Spleen (tissue), 11 donors: Measurements from ENCODE around the gene ELOA. TPM values are rescaled to one million over a fixed set of nuclear protein-coding genes. Genes with fewer than 3 reads are reported as not detected.
"Not testable (repeated sequence)": the region's sequence is repeated elsewhere in the genome, so short reads cannot be mapped to it uniquely, and the experiment has no call there.

Experiments used
- DNase-seq: peaks from one replicate; pipeline ENCODE4 v3.0.0-alpha.2; 2020
- H3K27ac ChIP-seq, 8 donors: fragments of 200-600 bp; sonication (generic) in 7 of 8; 1 replicate in 4 of 8; 2 replicates in 4 of 8; pipeline versions ENCODE4 v1.5.0 to v1.8.0; 2016 to 2021; ENCODE audit warnings: inconsistent platforms in 4 of 8, mild to moderate bottlenecking in 4 of 8, moderate library complexity in 1 of 8
- H3K27me3 ChIP-seq, 7 donors: fragments of 200-600 bp; sonication (generic) in 6 of 7; replicated peaks in 1 of 7; 1 replicate in 4 of 7; 2 replicates in 3 of 7; pipeline versions ENCODE4 v1.5.0 to v1.8.0; 2016 to 2021; ENCODE audit warnings: inconsistent platforms in 3 of 7, mild to moderate bottlenecking in 1 of 7
- H3K36me3 ChIP-seq, 6 donors: fragments of 200-600 bp; sonication (generic) in 5 of 6; 1 replicate in 4 of 6; 2 replicates in 2 of 6; pipeline versions ENCODE4 v1.5.0 to v1.8.0; 2016 to 2021; ENCODE audit warnings: inconsistent platforms in 2 of 6
- H3K4me1 ChIP-seq, 6 donors: fragments of 200-600 bp; sonication (generic) in 5 of 6; 1 replicate in 3 of 6; 2 replicates in 3 of 6; pipeline versions ENCODE4 v1.5.0 to v1.8.0; 2016 to 2021; ENCODE audit warnings: inconsistent platforms in 3 of 6
- H3K4me3 ChIP-seq, 8 donors: fragments of 200-600 bp; sonication (generic) in 7 of 8; 1 replicate in 4 of 8; 2 replicates in 4 of 8; pipeline versions ENCODE4 v1.5.0 to v1.8.0; 2016 to 2021; ENCODE audit warnings: inconsistent platforms in 4 of 8, mild to moderate bottlenecking in 4 of 8, moderate library complexity in 2 of 8
- H3K9me3 ChIP-seq, 8 donors: fragments of 200-600 bp; sonication (generic) in 7 of 8; 1 replicate in 4 of 8; 2 replicates in 4 of 8; pipeline versions ENCODE4 v1.5.0 to v1.8.0; 2016 to 2021; ENCODE audit warnings: inconsistent platforms in 4 of 8
- CTCF ChIP-seq, 11 experiments: fragments of 200-600 bp in 7 of 11; fragments of 450-650 bp in 4 of 11; sonication (generic) in 4 of 11; IDR thresholded peaks in 8 of 11; conservative IDR thresholded peaks in 3 of 11; 1 replicate in 7 of 11; 2 replicates in 4 of 11; pipeline versions ENCODE4 v1.4.0 to v1.8.0; 2016 to 2021; ENCODE audit warnings: antibody characterized with exemption in 11 of 11, inconsistent platforms in 4 of 11, mild to moderate bottlenecking in 1 of 11
- POLR2A ChIP-seq, 3 donors: fragments of 450-650 bp; IDR thresholded peaks; one replicate each; pipeline ENCODE4 v1.5.1; 2017; ENCODE audit warnings: antibody characterized with exemption in 3 of 3, mild to moderate bottlenecking in 1 of 3
- POLR2AphosphoS5 ChIP-seq, 3 donors: sonication (generic); formaldehyde crosslinking; IDR thresholded peaks; one replicate each; pipeline ENCODE4 v1.5.1; 2017; ENCODE audit warnings: antibody characterized with exemption in 3 of 3
- WGBS, 5 donors: extraction: QIAGEN DNeasy Blood & Tissue Kit in 3 of 5; methylation state at CpG; one replicate each; pipeline versions ENCODE4 v1.1.5 to v1.1.7; 2013 to 2018; 5-methylcytosine and 5-hydroxymethylcytosine counted together
- intact Hi-C: fragments of 100-400 bp; cut with DNase I; formaldehyde crosslinking; loops from one replicate; pipeline ENCODE4 v1.15.0; 2023; ENCODE audit warnings: low total_unique reads
- polyA plus RNA-seq, 3 donors: library from polyadenylated mRNA; stranded (reverse); fragments of 200-250 nt; gene quantifications; one replicate each; pipeline ENCODE4 v1.2.1, GENCODE V29; 2013
- total RNA-seq, 7 donors: library from RNA; depleted of rRNA in 3 of 7; stranded (reverse); fragments of >200 nt in 3 of 7; fragmentation: NEBNext Ultra II Directional in 4 of 7; extraction: Animal tissue kit (Norgen Biotek cat#: 25700) in 4 of 7; gene quantifications; one replicate each; pipeline versions ENCODE4 v1.1.0 to v1.2.1, GENCODE V29; 2016 to 2021
- donor health status: healthy with polysubstance abuse.
- donor health status: DM: no; HTN: no; CAD: no; lungs with moderate emphysema.
- donor health status: DM: no; HTN: no; CAD: no.
- donor health status: Bipolar disorder and iron deficiency.
- donor health status: healthy.
- donor health status: DM: no; HTN: no; CAD: no.
- donor health status: DM: yes; HTN: yes; CAD: no.

The ELOA gene
- total and polyA plus RNA-seq, 10 donors, result 7.9 to 38.0 (median 32.3) TPM

- Histone ChIP-seq H3K36me3 (peaks cover 0 to 67% (median 46%) of the 10 kb centered on the region in 6 donors), H3K4me3 (no peak overlapping the region), H3K4me1 (peaks cover 16 to 83% (median 49%) of the 10 kb centered on the region in 6 donors), H3K27me3 (no peaks in the 10 kb centered on the region), H3K27ac (peak overlapping the region in 2 of 8 donors; percentile 88 to 91), H3K9me3 (no peaks in the 10 kb centered on the region)
- DNase-seq, result peak; percentile 68
- WGBS, 5 donors, result 73 to 82% (median 77%) methylated on average over 11 to 21 of the region's 21 CpGs
- intact Hi-C loops, result no loop called here
- TF ChIP-seq POLR2A (IDR thresholded peaks at IDR 0.05) (no peak), POLR2AphosphoS5 (IDR thresholded peaks at IDR 0.05) (peak in 2 of 3 donors; percentile 25 to 27)
Observed at GRCh38 chr1:23793861-23794731, 50.8 kb downstream of the ELOA start.

GRCh38 chr1:23794732-23795182 is 51.5 kb downstream of the ELOA start:
- Histone ChIP-seq H3K27ac (peak overlapping the region in 2 of 8 donors; percentile 23 to 88), H3K36me3 (peaks cover 0 to 67% (median 46%) of the 10 kb centered on the region in 6 donors), H3K4me1 (peaks cover 16 to 90% (median 56%) of the 10 kb centered on the region in 6 donors)
- H3K9me3 ChIP-seq, H3K4me3 ChIP-seq, H3K27me3 ChIP-seq, intact Hi-C loops: not testable (repeated sequence)
- WGBS, 5 donors, result 73 to 88% (median 80%) methylated on average over 5 to 9 of the region's 9 CpGs
- DNase-seq, result peak; percentile 70

DNA sequence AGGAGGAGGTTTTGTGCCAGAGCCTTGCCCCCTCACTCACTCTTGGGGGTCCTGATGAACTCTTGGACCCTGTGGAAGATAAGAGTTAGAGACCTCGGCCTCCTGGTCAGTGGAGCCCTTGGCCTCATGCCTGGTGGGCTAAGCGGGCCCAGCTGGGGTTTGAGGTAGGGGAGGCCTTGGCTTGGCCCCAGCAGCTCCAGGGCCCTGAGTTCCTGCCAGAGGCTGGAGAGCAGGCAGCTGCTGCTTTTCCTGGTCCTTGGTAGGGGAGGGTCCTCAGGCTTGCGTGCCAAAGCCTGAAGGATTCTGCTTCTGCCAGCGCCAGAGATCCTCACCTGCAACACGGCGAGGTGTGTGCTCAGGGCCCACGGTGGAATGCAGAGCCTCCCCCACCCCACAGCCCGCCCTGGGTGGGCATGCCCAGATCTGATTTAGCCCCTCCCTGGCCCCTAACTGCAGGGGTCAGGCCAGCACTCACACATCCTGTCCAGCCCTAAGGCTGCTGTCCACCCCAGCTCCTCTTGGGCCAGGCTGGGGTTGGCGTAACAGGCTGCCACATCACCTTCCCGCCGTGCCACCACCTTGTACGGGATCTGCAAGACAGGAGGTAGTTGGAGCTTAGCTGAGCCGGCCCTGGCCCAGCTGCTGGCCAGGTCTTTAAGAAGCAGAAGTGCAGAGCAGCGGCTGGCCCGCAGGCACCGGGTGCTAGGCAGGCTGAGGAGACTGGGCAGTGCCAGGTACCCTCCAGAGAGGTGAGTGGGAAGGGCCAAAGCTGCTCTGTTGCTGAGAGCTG is 52.6 kb downstream of the ELOA start:
- Histone ChIP-seq H3K4me1 (peaks cover 8 to 88% (median 53%) of the 10 kb centered on the region in 6 donors), H3K4me3 (no peak overlapping the region), H3K27me3 (no peaks in the 10 kb centered on the region), H3K36me3 (peaks cover 0 to 67% (median 46%) of the 10 kb centered on the region in 6 donors), H3K27ac (peak overlapping the region in 6 of 8 donors; percentile 14 to 97 (median 33)), H3K9me3 (no peaks in the 10 kb centered on the region)
- DNase-seq, result peak; percentile 77
- intact Hi-C loops, result no loop called here
- 71 to 90% (median 83%) methylated on average over 16 of the region's 16 CpGs for WGBS, 5 donors
- TF ChIP-seq CTCF (IDR thresholded peaks at IDR 0.05 in 8 of 11, conservative IDR thresholded peaks at IDR 0.05 in 3 of 11), result no peak
- no peak for TF ChIP-seq POLR2A (IDR thresholded peaks at IDR 0.05)
- TF ChIP-seq POLR2AphosphoS5 (IDR thresholded peaks at IDR 0.05), result peak in 2 of 3 donors; percentile 54 to 61

DNA sequence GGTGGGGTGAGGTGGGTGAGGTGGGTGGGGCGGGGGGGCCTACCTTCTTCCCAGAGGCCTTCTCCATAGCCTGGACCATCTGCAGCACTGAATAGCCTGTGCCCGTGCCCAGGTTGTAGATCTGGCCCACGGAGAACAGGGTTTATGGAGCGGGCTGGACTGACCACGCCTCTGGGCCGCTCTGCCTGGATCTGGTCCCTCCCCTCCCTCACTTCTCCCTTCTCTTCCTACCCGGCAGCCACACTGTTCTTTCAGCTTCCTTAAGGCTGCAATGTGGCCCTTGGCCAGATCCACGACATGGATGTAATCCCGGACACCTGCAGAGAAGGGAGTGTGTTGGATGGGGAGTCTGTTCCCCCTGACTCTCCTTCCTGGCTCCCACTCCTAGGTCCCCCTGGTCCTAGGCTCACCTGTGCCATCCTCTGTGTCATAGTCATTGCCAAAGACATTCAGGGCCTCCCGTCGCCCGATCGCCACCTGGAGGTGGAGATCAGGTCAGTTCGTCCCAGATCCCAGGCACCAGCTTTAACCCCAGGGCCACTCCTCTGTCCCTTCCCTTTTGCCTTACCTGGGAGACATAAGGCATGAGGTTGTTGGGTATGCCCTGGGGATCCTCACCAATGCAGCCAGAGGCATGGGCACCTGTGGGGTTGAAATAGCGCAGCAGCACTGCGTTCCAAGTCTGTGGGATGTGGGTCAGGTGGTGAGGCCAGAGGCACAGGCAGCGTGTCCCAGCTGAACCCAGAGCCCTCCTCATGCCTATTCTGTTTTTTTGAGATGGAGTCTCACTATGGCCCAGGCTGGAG is 53.4 kb downstream of the ELOA start:
- 76 to 90% (median 84%) methylated on average over 16 to 17 of the region's 17 CpGs for WGBS, 5 donors
- peak; percentile 71 for DNase-seq

More for the DNA sequence above, 53.4 kb downstream of the ELOA start:
- H3K27me3 ChIP-seq, result no peaks in the 10 kb centered on the region
- TF ChIP-seq CTCF (IDR thresholded peaks at IDR 0.05 in 8 of 11, conservative IDR thresholded peaks at IDR 0.05 in 3 of 11) (no peak), POLR2AphosphoS5 (IDR thresholded peaks at IDR 0.05) (peak in 2 of 3 donors; percentile 9 to 16)
- H3K27ac ChIP-seq, result peak overlapping the region in 4 of 8 donors; percentile 23 to 97 (median 38)
- intact Hi-C loops, result no loop called here
- no peak overlapping the region for H3K4me3 ChIP-seq
- H3K9me3 ChIP-seq, result no peaks in the 10 kb centered on the region
- peaks cover 0 to 67% (median 46%) of the 10 kb centered on the region in 6 donors for H3K36me3 ChIP-seq
- peaks cover 13 to 90% (median 58%) of the 10 kb centered on the region in 6 donors for H3K4me1 ChIP-seq
